OCI-LY1 (cell line): ENCODE results near the gene TRAF3IP3.

Source experiments
- H2AFZ ChIP-seq: fragments of 200-600 bp; sonication (generic), shearing (Covaris generic); 2 replicates; pipeline ENCODE4 v1.6.0; 2014; ENCODE audit warnings: antibody characterized with exemption, mild to moderate bottlenecking, low read length
- H3F3A ChIP-seq: fragments of 200-600 bp; sonication (generic), shearing (Covaris generic); 2 replicates; pipeline ENCODE4 v1.6.0; 2014; ENCODE audit warnings: mild to moderate bottlenecking, antibody characterized with exemption, low read length, moderate library complexity; ENCODE audit not compliant: insufficient read depth
- H3K27ac ChIP-seq: fragments of 200-600 bp; sonication (generic); 2 replicates; pipeline ENCODE4 v1.5.1; 2014; ENCODE audit warnings: low read length, mixed run types, mild to moderate bottlenecking, low read depth; ENCODE audit not compliant: poor library complexity, severe bottlenecking
- H3K27me3 ChIP-seq: fragments of 200-600 bp; sonication (generic); 2 replicates; pipeline ENCODE4 v1.6.0; 2014; ENCODE audit warnings: antibody characterized with exemption, mild to moderate bottlenecking, low read length, moderate library complexity; ENCODE audit not compliant: insufficient read depth
- H3K36me3 ChIP-seq: fragments of 200-600 bp; sonication (generic); 2 replicates; pipeline ENCODE4 v1.6.1; 2014; ENCODE audit warnings: mild to moderate bottlenecking, antibody characterized with exemption, low read length, moderate library complexity, mixed read lengths; ENCODE audit not compliant: insufficient read depth
- H3K4me1 ChIP-seq: fragments of 200-600 bp; sonication (generic); 2 replicates; pipeline ENCODE4 v1.5.1; 2014; ENCODE audit warnings: mild to moderate bottlenecking, low read length, moderate library complexity; ENCODE audit not compliant: insufficient read depth, severe bottlenecking
- H3K4me2 ChIP-seq: fragments of 200-600 bp; sonication (generic), shearing (Covaris generic); 2 replicates; pipeline ENCODE4 v1.6.1; 2014; ENCODE audit warnings: low read length
- H3K4me3 ChIP-seq: fragments of 200-600 bp; sonication (generic); 2 replicates; pipeline ENCODE4 v1.5.1; 2014; ENCODE audit warnings: low read length, low read depth, mild to moderate bottlenecking, mixed read lengths; ENCODE audit not compliant: poor library complexity, severe bottlenecking
- H3K79me2 ChIP-seq: fragments of 200-600 bp; shearing (Covaris generic); 2 replicates; pipeline ENCODE4 v1.6.1; 2016; ENCODE audit warnings: mixed run types, low read length, mixed read lengths; ENCODE audit not compliant: insufficient read depth
- H3K9ac ChIP-seq: fragments of 200-600 bp; sonication (generic), shearing (Covaris generic); 2 replicates; pipeline ENCODE4 v1.6.1; 2014; ENCODE audit warnings: mild to moderate bottlenecking, low read length, mixed read lengths
- H3K9me2 ChIP-seq: fragments of 200-600 bp; sonication (generic), shearing (Covaris generic); 2 replicates; pipeline ENCODE4 v1.6.1; 2014; ENCODE audit warnings: low read depth, mild to moderate bottlenecking, low read length, mixed read lengths
- H3K9me3 ChIP-seq: fragments of 200-600 bp; shearing (Covaris generic); 2 replicates; pipeline ENCODE4 v1.6.1; 2014; ENCODE audit warnings: low read length, mixed read lengths
- H4K20me1 ChIP-seq: fragments of 200-600 bp; sonication (generic), shearing (Covaris generic); 2 replicates; pipeline ENCODE4 v1.6.0; 2016; ENCODE audit warnings: mild to moderate bottlenecking, low read length; ENCODE audit not compliant: insufficient read depth
- CTCF ChIP-seq: fragments of 200-600 bp; sonication (generic), shearing (Covaris generic); IDR thresholded peaks from 2 replicates; pipeline ENCODE4 v1.5.1; 2017; ENCODE audit warnings: mild to moderate bottlenecking, antibody characterized with exemption, low read length, moderate library complexity, mixed read lengths
- EZH2 ChIP-seq: fragments of 200-600 bp; sonication (generic), shearing (Covaris generic); IDR thresholded peaks from 2 replicates; pipeline ENCODE4 v1.8.0; 2017; ENCODE audit warnings: borderline replicate concordance, mixed run types, mild to moderate bottlenecking, antibody characterized with exemption, low read length, moderate library complexity, mixed read lengths

The TRAF3IP3 gene

GRCh38 chr1:209807509-209807908 lies 51.7 kb downstream of the TRAF3IP3 start:
- no peak overlapping the region for H3K9ac ChIP-seq
- H3F3A ChIP-seq, result no peaks in the 10 kb centered on the region
- TF ChIP-seq EZH2, result no peak
- TF ChIP-seq CTCF, result no peak
- no peak overlapping the region for H3K4me2 ChIP-seq
- peaks cover 4% of the 10 kb centered on the region for H3K4me1 ChIP-seq
- no peaks in the 10 kb centered on the region for H3K9me2 ChIP-seq
- no peak overlapping the region for H3K27ac ChIP-seq
- H3K4me3 ChIP-seq, result no peak overlapping the region
- H3K9me3 ChIP-seq, result no peaks in the 10 kb centered on the region
- no peak overlapping the region for H2AFZ ChIP-seq
- H3K36me3 ChIP-seq, result no peaks in the 10 kb centered on the region
- H3K27me3 ChIP-seq, result no peaks in the 10 kb centered on the region
- no peaks in the 10 kb centered on the region for H3K79me2 ChIP-seq
- H4K20me1 ChIP-seq, result no peaks in the 10 kb centered on the region

GRCh38 chr1:209808059-209808581 lies 52.3 kb downstream of the TRAF3IP3 start:
- Histone ChIP-seq H2AFZ (no peak overlapping the region), H3K79me2 (no peaks in the 10 kb centered on the region), H3K9me2 (no peaks in the 10 kb centered on the region), H3K27me3 (no peaks in the 10 kb centered on the region), H3K9ac (no peak overlapping the region), H3F3A (no peaks in the 10 kb centered on the region), H3K4me1 (peaks cover 4% of the 10 kb centered on the region), H3K4me3 (no peak overlapping the region), H3K36me3 (no peaks in the 10 kb centered on the region), H3K9me3 (no peaks in the 10 kb centered on the region), H3K4me2 (no peak overlapping the region), H3K27ac (no peak overlapping the region), H4K20me1 (no peaks in the 10 kb centered on the region)
- TF ChIP-seq CTCF (no peak), EZH2 (no peak)

DNA sequence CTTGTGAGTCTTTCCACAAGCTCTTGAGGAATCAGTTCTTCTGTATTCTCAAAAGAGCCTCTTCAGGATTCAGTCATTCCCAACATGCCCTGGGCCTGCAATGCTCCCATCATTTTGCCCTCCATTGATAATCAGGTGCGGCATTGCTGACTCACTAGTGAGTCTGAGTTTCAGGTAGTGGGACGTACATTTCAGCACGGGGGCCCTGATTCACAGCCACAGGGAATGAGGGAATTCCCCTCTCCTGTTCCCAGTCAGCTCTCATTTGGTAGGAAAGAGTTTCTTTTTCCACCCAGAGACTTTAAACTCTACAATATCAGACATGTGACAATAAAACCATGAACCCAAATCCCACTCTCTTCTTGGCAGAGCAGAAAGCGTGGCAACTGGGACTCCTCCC lies 53.8 kb downstream of the TRAF3IP3 start:
- Histone ChIP-seq H3F3A (no peaks in the 10 kb centered on the region), H3K9me2 (no peaks in the 10 kb centered on the region), H3K9ac (no peak overlapping the region), H2AFZ (no peak overlapping the region), H4K20me1 (no peaks in the 10 kb centered on the region), H3K27me3 (no peaks in the 10 kb centered on the region), H3K79me2 (no peaks in the 10 kb centered on the region), H3K4me1 (peaks cover 4% of the 10 kb centered on the region), H3K36me3 (no peaks in the 10 kb centered on the region), H3K4me3 (no peak overlapping the region), H3K4me2 (no peak overlapping the region), H3K27ac (no peak overlapping the region), H3K9me3 (no peaks in the 10 kb centered on the region)
- TF ChIP-seq CTCF (no peak), EZH2 (no peak)
